Caco-2 (cell line): Measurements from ENCODE around the gene OMP. TPM values are rescaled to one million over a fixed set of nuclear protein-coding genes. Genes with fewer than 3 reads are reported as not detected.
A peak's percentile ranks its signal among the peaks of the same experiment; 100 is the strongest.

Source experiments
- BruUV-seq: library from RNA; stranded (reverse); fragments of 400-500 nt; replicated peaks from 2 replicates; lab custom pipeline; 2021; lab: Mats Ljungman, UMichigan
- CTCF ChIA-PET: fragments of 300-600 bp; sonication (Branson Sonifier 250); formaldehyde crosslinking; loops from one replicate; lab custom pipeline; 2022; ENCODE audit warnings: antibody characterized with exemption; lab: Charles Lee
- POLR2A ChIA-PET: fragments of 300-600 bp; sonication (Branson Sonifier 250); formaldehyde crosslinking; loops from one replicate; lab custom pipeline; 2022; ENCODE audit warnings: antibody characterized with exemption; lab: Charles Lee
- DNase-seq, 2 experiments: peaks; one replicate each; pipeline versions ENCODE4 v3.0.0 to v3.0.0-alpha.2; 2020 to 2022
- H3K27me3 ChIP-seq: replicated peaks from 2 replicates; pipeline ENCODE4 v1.6.0; 2011; ENCODE audit warnings: low read length; ENCODE audit not compliant: control insufficient read depth, insufficient read depth
- H3K36me3 ChIP-seq: 2 replicates; pipeline ENCODE4 v1.5.1; 2011; ENCODE audit warnings: low read length; ENCODE audit not compliant: control insufficient read depth, insufficient read depth
- H3K4me1 ChIP-seq: fragments of 250-450 bp; sonication (Bioruptor Pico); 2 replicates; pipeline ENCODE4 v1.5.1; 2020; ENCODE audit warnings: mild to moderate bottlenecking
- H3K4me3 ChIP-seq: 2 replicates; pipeline ENCODE4 v1.5.1; 2011; ENCODE audit warnings: low read depth, mild to moderate bottlenecking, control low read depth, low read length
- H3K9me3 ChIP-seq: fragments of 250-450 bp; sonication (Bioruptor Pico); 2 replicates; pipeline ENCODE4 v1.5.1; 2020; ENCODE audit warnings: mild to moderate bottlenecking, moderate library complexity
- H3K27ac Mint-ChIP-seq: one replicate; pipeline ENCODE4 v1.8.0; 2022; ENCODE audit warnings: mixed read lengths; ENCODE audit not compliant: unreplicated experiment
- H3K27me3 Mint-ChIP-seq: one replicate; pipeline ENCODE4 v1.8.0; 2022; ENCODE audit warnings: mixed read lengths; ENCODE audit not compliant: insufficient read depth, unreplicated experiment
- H3K36me3 Mint-ChIP-seq: one replicate; pipeline ENCODE4 v1.8.0; 2022; ENCODE audit warnings: mild to moderate bottlenecking, mixed read lengths; ENCODE audit not compliant: insufficient read depth, unreplicated experiment
- H3K4me1 Mint-ChIP-seq: one replicate; pipeline ENCODE4 v1.8.0; 2022; ENCODE audit warnings: low read depth, mixed read lengths; ENCODE audit not compliant: unreplicated experiment
- H3K4me3 Mint-ChIP-seq: one replicate; pipeline ENCODE4 v1.8.0; 2022; ENCODE audit warnings: mild to moderate bottlenecking, moderate library complexity, mixed read lengths; ENCODE audit not compliant: unreplicated experiment
- H3K9me3 Mint-ChIP-seq: one replicate; pipeline ENCODE4 v1.8.0; 2022; ENCODE audit warnings: mixed read lengths; ENCODE audit not compliant: unreplicated experiment
- intact Hi-C: fragments of 100-400 bp; cut with micrococcal nuclease; formaldehyde crosslinking; loops from one replicate; pipeline ENCODE4 v1.10.0; 2022; ENCODE audit not compliant: unreplicated experiment
- total RNA-seq: library from RNA; stranded (reverse); gene quantifications from 2 replicates; pipeline ENCODE4 v1.2.3, GENCODE V29; 2022
- TF ChIP-seq, protein P1 (sequence below), 2 experiments: fragments of 200-600 bp in 1 of 2; IDR thresholded peaks; 1 replicate in 1 of 2; 2 replicates in 1 of 2; pipeline versions ENCODE4 v1.5.1 to v1.8.0; 2011 to 2022; ENCODE audit warnings: antibody characterized with exemption in 1 of 2, control low read depth in 1 of 2, inconsistent platforms in 1 of 2, low read depth in 1 of 2, low read length in 1 of 2, mild to moderate bottlenecking in 1 of 2, moderate library complexity in 1 of 2; ENCODE audit not compliant: insufficient read depth in 1 of 2, severe bottlenecking in 1 of 2, unreplicated experiment in 1 of 2

OMP gene
- total RNA-seq, 1 experiment from 2014 or later = 0.70 TPM

DNA sequence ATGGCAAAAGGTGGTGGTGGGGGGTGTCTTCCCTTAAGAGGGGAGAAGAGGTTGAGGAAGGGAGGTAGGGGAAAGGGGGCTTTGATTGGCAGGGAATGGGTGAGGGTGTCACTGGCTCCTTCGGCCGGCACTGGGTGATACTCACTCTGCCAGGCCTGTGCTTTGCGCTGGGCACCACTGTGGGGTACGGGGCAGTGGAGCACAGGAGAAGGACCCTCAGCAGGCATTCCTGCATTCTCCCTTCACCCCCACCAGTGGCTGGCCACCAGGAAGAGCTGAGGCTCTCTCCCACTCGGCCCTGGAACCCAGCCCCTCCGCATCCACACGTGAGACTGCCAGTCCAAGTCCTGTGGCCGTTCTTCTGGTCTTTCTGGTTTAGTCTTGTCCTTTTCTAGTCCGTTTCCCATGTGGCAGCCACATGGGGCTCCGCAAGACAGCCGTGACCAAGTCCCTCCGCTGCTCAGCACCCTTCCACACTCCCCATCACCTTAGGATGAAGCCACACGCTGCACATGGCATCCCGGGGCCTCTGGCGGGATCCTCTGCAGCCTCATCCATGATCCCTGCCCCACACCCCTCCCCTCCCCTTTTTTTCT, 27.9 kb upstream of the OMP start:
- no peaks in the 10 kb centered on the region for H3K36me3 Mint-ChIP-seq
- peaks cover 10% of the 10 kb centered on the region for H3K4me1 ChIP-seq
- H3K9me3 ChIP-seq = peaks cover 11% of the 10 kb centered on the region
- no peak overlapping the region for H3K4me3 ChIP-seq
- no peaks in the 10 kb centered on the region for H3K27me3 ChIP-seq
- DNase-seq = peak in 1 of 2 experiments; percentile 34
- CTCF ChIA-PET = interaction anchor here (0.7 to 1.7 kb wide), 6 partner anchors 8 to 156 kb away, joined by 3 to 10 read pairs (median 4); partner anchors contain the start of gene CAPN5
- H3K36me3 ChIP-seq = no peaks in the 10 kb centered on the region
- H3K9me3 Mint-ChIP-seq = peaks cover 19% of the 10 kb centered on the region
- H3K27ac Mint-ChIP-seq = no peak overlapping the region
- H3K27me3 Mint-ChIP-seq = no peaks in the 10 kb centered on the region
- POLR2A ChIA-PET = interaction anchor here (1.1 kb wide), 1 partner anchor 8 kb away, joined by 3 read pairs; the partner anchor contains the start of gene CAPN5
- BruUV-seq = no TSS peak
- H3K4me3 Mint-ChIP-seq = no peak overlapping the region
- peaks cover 21% of the 10 kb centered on the region for H3K4me1 Mint-ChIP-seq
- intact Hi-C loops = loop anchor here (1.0 to 2.0 kb wide), 2 partner anchors 17 to 28 kb away; no protein-coding TSS in a partner anchor
- TF ChIP-seq, protein P1, sequence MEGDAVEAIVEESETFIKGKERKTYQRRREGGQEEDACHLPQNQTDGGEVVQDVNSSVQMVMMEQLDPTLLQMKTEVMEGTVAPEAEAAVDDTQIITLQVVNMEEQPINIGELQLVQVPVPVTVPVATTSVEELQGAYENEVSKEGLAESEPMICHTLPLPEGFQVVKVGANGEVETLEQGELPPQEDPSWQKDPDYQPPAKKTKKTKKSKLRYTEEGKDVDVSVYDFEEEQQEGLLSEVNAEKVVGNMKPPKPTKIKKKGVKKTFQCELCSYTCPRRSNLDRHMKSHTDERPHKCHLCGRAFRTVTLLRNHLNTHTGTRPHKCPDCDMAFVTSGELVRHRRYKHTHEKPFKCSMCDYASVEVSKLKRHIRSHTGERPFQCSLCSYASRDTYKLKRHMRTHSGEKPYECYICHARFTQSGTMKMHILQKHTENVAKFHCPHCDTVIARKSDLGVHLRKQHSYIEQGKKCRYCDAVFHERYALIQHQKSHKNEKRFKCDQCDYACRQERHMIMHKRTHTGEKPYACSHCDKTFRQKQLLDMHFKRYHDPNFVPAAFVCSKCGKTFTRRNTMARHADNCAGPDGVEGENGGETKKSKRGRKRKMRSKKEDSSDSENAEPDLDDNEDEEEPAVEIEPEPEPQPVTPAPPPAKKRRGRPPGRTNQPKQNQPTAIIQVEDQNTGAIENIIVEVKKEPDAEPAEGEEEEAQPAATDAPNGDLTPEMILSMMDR (IDR thresholded peaks at IDR 0.05; ENCODE audit: insufficient read depth in 1 of 2, low read depth in 1 of 2, low read length in 1 of 2, severe bottlenecking in 1 of 2, unreplicated experiment in 1 of 2) = no peak

DNA sequence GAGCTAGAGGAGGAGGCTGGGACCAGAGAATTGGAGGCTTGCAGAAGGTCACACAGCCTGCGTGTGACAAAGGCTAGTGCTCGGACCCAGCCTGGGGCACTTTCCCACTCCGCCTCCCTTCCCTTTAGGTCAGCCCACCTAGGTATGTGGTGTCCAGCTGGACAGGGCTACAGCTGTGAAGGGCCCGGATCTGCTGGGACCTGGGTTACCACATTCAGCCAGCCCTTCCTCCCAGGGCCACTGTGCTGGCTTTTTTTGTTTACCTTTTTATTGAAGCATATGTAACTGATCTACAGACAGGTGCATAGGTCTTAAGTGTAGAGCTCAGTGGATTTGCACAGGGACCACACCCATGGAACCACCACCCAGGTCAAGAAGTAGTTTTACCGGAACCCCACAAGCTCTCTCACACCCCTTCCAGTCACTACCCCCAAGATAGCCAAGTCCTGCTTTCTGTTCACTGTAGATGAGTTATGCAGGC, 27.2 kb upstream of the OMP start:
- H3K4me1 ChIP-seq = peaks cover 10% of the 10 kb centered on the region
- Mint-ChIP-seq H3K4me1 (peaks cover 21% of the 10 kb centered on the region), H3K4me3 (no peak overlapping the region), H3K27ac (no peak overlapping the region), H3K27me3 (no peaks in the 10 kb centered on the region), H3K9me3 (peaks cover 19% of the 10 kb centered on the region), H3K36me3 (no peaks in the 10 kb centered on the region)
- H3K4me3 ChIP-seq = no peak overlapping the region
- ChIA-PET CTCF (interaction anchor here (0.6 to 1.7 kb wide), 9 partner anchors 9 to 157 kb away, joined by 3 to 19 read pairs (median 3); partner anchors contain the start of gene CAPN5), POLR2A (interaction anchor here (0.6 to 1.1 kb wide), 2 partner anchors 9 to 55 kb away, joined by 3 read pairs; partner anchors contain the start of gene CAPN5)
- no TSS peak for BruUV-seq
- no peaks in the 10 kb centered on the region for H3K36me3 ChIP-seq
- TF ChIP-seq, protein P1 (IDR thresholded peaks at IDR 0.05; ENCODE audit: insufficient read depth in 1 of 2, low read depth in 1 of 2, low read length in 1 of 2, severe bottlenecking in 1 of 2, unreplicated experiment in 1 of 2) = no peak
- H3K27me3 ChIP-seq = no peaks in the 10 kb centered on the region
- peaks cover 11% of the 10 kb centered on the region for H3K9me3 ChIP-seq
- peak; percentile 55 to 58 for DNase-seq
- intact Hi-C loops = loop anchor here (1.0 to 2.0 kb wide), 2 partner anchors 16 to 29 kb away; no protein-coding TSS in a partner anchor

DNA sequence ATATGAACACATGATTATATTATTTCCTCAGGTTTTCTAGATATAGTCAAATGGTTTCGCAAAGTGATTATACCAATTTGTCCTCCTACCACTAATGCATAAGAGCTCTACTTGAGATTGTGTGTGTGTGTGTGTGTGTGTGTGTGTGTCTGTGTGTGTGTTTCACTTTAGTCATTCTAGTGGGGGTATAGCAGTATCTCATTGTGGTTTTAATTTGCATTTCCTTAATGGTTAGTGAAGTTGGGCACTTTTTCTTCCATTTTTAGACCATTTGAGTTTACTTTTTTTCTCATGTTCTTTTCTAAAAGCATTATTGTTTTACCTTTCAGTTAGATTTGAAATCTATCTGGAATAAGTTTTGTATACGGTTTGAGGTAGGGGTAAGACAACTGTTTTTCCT, 23.0 kb upstream of the OMP start:
- BruUV-seq = no TSS peak
- H3K27me3 ChIP-seq = no peaks in the 10 kb centered on the region
- POLR2A ChIA-PET = no interaction called here
- peaks cover 19% of the 10 kb centered on the region for H3K9me3 Mint-ChIP-seq
- H3K9me3 ChIP-seq = peaks cover 11% of the 10 kb centered on the region
- no peaks in the 10 kb centered on the region for H3K36me3 Mint-ChIP-seq
- H3K4me3 ChIP-seq = no peak overlapping the region
- intact Hi-C loops = no loop called here
- no peaks in the 10 kb centered on the region for H3K36me3 ChIP-seq
- TF ChIP-seq, protein P1 (IDR thresholded peaks at IDR 0.05; ENCODE audit: insufficient read depth in 1 of 2, low read depth in 1 of 2, low read length in 1 of 2, severe bottlenecking in 1 of 2, unreplicated experiment in 1 of 2) = no peak
- peaks cover 7% of the 10 kb centered on the region for H3K4me1 Mint-ChIP-seq
- no peak for DNase-seq
- no peaks in the 10 kb centered on the region for H3K27me3 Mint-ChIP-seq
- no peak overlapping the region for H3K4me3 Mint-ChIP-seq
- peaks cover 10% of the 10 kb centered on the region for H3K4me1 ChIP-seq
- CTCF ChIA-PET = interaction anchor here (1.2 kb wide), 1 partner anchor 32 kb away, joined by 10 read pairs; no protein-coding TSS in a partner anchor
- H3K27ac Mint-ChIP-seq = no peak overlapping the region
